Neuronal stem cell (in vitro differentiated cells): ENCODE data around the gene RND1.
A peak's percentile ranks its signal among the peaks of the same experiment; 100 is the strongest.

Experiments
- DNase-seq: peaks from one replicate; pipeline ENCODE4 v3.0.0-alpha.2; 2013; ENCODE audit warnings: low spot score
- H2AFZ ChIP-seq: one replicate; pipeline ENCODE4 v1.6.1; 2013; ENCODE audit warnings: mild to moderate bottlenecking, low read length, inconsistent platforms
- H2AK5ac ChIP-seq: 2 replicates; pipeline ENCODE4 v1.6.1; 2013; ENCODE audit warnings: low read depth, mild to moderate bottlenecking, inconsistent platforms, low read length, moderate library complexity, mixed read lengths
- H2BK120ac ChIP-seq: 2 replicates; pipeline ENCODE4 v1.6.1; 2013; ENCODE audit warnings: low read depth, mild to moderate bottlenecking, inconsistent platforms, low read length, moderate library complexity, mixed read lengths
- H2BK12ac ChIP-seq: one replicate; pipeline ENCODE4 v1.6.1; 2013; ENCODE audit warnings: low read length, inconsistent platforms
- H2BK15ac ChIP-seq: 2 replicates; pipeline ENCODE4 v1.6.1; 2013; ENCODE audit warnings: mild to moderate bottlenecking, low read length, inconsistent platforms, mixed read lengths
- H2BK5ac ChIP-seq: one replicate; pipeline ENCODE4 v1.6.1; 2013; ENCODE audit warnings: inconsistent platforms, mild to moderate bottlenecking, low read length, moderate library complexity
- H3K14ac ChIP-seq: one replicate; pipeline ENCODE4 v1.6.1; 2013; ENCODE audit warnings: low read length, inconsistent platforms
- H3K18ac ChIP-seq: 2 replicates; pipeline ENCODE4 v1.6.1; 2013; ENCODE audit warnings: low read length, inconsistent platforms
- H3K23ac ChIP-seq: 2 replicates; pipeline ENCODE4 v1.6.1; 2013; ENCODE audit warnings: low read depth, mild to moderate bottlenecking, mixed read lengths, low read length, inconsistent platforms; ENCODE audit not compliant: poor library complexity
- H3K27ac ChIP-seq: replicated peaks from 3 replicates; pipeline ENCODE4 v1.5.1; 2013; ENCODE audit warnings: low read length, inconsistent platforms
- H3K27me3 ChIP-seq, 3 experiments: 2 replicates each; pipeline ENCODE4 v1.6.1; 2013; ENCODE audit warnings: low read length in 3 of 3, mild to moderate bottlenecking in 2 of 3, inconsistent platforms in 1 of 3, low read depth in 1 of 3, mixed read lengths in 1 of 3, moderate library complexity in 1 of 3; ENCODE audit not compliant: control insufficient read depth in 3 of 3, insufficient read depth in 3 of 3
- H3K36me3 ChIP-seq, 2 donors: replicated peaks in 1 of 2; 2 replicates each; pipeline ENCODE4 v1.6.1; 2013; ENCODE audit warnings: low read length in 2 of 2; ENCODE audit not compliant: control insufficient read depth in 2 of 2, insufficient read depth in 2 of 2
- H3K4ac ChIP-seq: 2 replicates; pipeline ENCODE4 v1.6.1; 2013; ENCODE audit warnings: inconsistent platforms, mild to moderate bottlenecking, low read length, moderate library complexity
- H3K4me1 ChIP-seq, 2 donors: 1 replicate in 1 of 2; 2 replicates in 1 of 2; pipeline ENCODE4 v1.6.1; 2013; ENCODE audit warnings: low read length in 2 of 2, low read depth in 1 of 2; ENCODE audit not compliant: control insufficient read depth in 2 of 2, insufficient read depth in 1 of 2
- H3K4me2 ChIP-seq: one replicate; pipeline ENCODE4 v1.6.1; 2013; ENCODE audit warnings: mild to moderate bottlenecking, low read length, inconsistent platforms; ENCODE audit not compliant: insufficient read depth, poor library complexity, severe bottlenecking
- H3K4me3 ChIP-seq, 2 donors: 2 replicates each; pipeline ENCODE4 v1.5.1; 2013; ENCODE audit warnings: low read length in 2 of 2, mild to moderate bottlenecking in 2 of 2, inconsistent platforms in 1 of 2, moderate library complexity in 1 of 2
- H3K79me1 ChIP-seq: one replicate; pipeline ENCODE4 v1.6.1; 2013; ENCODE audit warnings: low read depth, mild to moderate bottlenecking, inconsistent platforms, low read length, moderate library complexity
- H3K9ac ChIP-seq: one replicate; pipeline ENCODE4 v1.6.1; 2013; ENCODE audit warnings: mild to moderate bottlenecking, low read depth, low read length, inconsistent platforms; ENCODE audit not compliant: poor library complexity
- H3K9me3 ChIP-seq, 2 donors: replicated peaks in 1 of 2; 2 replicates each; pipeline versions ENCODE3 to v1.6.1; 2013; ENCODE audit warnings: low read length in 2 of 2, mild to moderate bottlenecking in 2 of 2, inconsistent platforms in 1 of 2, low read depth in 1 of 2, mixed read lengths in 1 of 2, moderate library complexity in 1 of 2; ENCODE audit not compliant: control insufficient read depth in 2 of 2, insufficient read depth in 1 of 2
- H4K8ac ChIP-seq: one replicate; pipeline ENCODE4 v1.6.1; 2013; ENCODE audit warnings: low read depth, mild to moderate bottlenecking, inconsistent platforms, low read length, moderate library complexity
- H4K91ac ChIP-seq: one replicate; pipeline ENCODE4 v1.6.1; 2013; ENCODE audit warnings: low read length, low read depth, mild to moderate bottlenecking, inconsistent platforms; ENCODE audit not compliant: poor library complexity
- WGBS, 2 donors: extraction: QIAGEN DNeasy Blood & Tissue Kit; methylation state at CpG; one replicate each; pipeline ENCODE4 v1.1.7; 2013; ENCODE audit warnings: missing lambda C conversion rate in 2 of 2, mixed read lengths in 1 of 2; ENCODE audit not compliant: insufficient read length in 2 of 2, insufficient replicate concordance in 1 of 2; ENCODE audit errors: extremely low coverage in 2 of 2; 5-methylcytosine and 5-hydroxymethylcytosine counted together

The RND1 gene

DNA sequence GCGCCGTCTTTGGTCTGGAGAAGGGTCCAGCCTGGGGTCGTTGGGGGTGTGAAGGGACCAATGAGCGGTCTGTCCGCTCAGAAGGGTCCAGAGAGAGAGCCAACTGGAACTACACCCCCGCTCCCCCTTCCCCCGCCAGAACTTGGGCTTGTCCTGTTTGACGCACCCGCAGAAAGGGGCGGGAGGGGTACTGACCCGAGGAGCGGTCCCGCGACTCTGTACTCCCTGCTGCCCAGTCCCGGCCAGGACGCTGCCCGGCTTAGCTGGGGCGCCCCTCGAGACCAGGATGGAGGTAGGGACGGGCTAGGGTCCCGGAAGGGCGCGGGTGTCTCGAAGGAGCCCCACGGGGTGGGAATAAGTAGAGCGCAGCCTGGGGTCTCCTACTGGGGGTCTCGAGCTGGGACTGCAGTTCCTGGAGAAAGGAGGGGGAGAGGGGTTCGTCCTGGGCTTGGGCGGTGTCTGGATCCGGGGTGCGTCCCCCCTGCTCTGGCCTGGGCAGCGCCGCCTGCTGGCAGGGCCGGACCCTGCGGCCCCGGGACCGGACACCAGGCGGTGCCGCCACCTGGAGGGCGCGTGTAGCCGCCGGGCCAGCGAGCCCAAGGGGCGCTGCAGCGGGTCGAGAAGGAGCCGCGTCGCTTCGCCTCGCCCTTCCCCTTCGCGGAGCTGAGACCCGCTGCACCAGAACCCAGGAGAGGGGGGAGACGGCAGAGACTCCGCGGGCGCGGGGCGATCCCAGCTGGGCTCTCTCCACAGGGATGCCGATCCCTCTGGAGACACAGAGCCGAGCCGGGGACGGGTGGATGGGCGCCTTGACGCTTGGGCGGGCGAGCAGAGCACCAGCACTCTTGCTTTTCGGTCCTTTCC is 51.2 kb downstream of the RND1 start:
- Histone ChIP-seq H3K36me3 (no peaks in the 10 kb centered on the region), H2BK120ac (peak overlapping the region; percentile 22), H3K23ac (peak overlapping the region; percentile 74), H2BK15ac (peak overlapping the region; percentile 82), H2BK12ac (no peak overlapping the region), H2AK5ac (peak overlapping the region; percentile 47), H4K8ac (no peak overlapping the region), H3K4ac (peak overlapping the region; percentile 47), H2AFZ (peak overlapping the region; percentile 97), H2BK5ac (peak overlapping the region; percentile 95), H3K4me3 (peak overlapping the region; percentile 61 to 84), H3K18ac (peak overlapping the region; percentile 98), H4K91ac (no peak overlapping the region), H3K9ac (peak overlapping the region; percentile 93), H3K14ac (peak overlapping the region; percentile 76), H3K4me1 (peaks cover 34 to 37% of the 10 kb centered on the region in 2 donors), H3K4me2 (peak overlapping the region; percentile 98), H3K27ac (peak overlapping the region; percentile 64), H3K9me3 (no peaks in the 10 kb centered on the region), H3K27me3 (peaks cover 0 to 12% (median 0%) of the 10 kb centered on the region in 3 experiments), H3K79me1 (peaks cover 2% of the 10 kb centered on the region)
- no CpG with 5 or more reads among the region's 70 CpGs for WGBS, 2 donors
- DNase-seq, result peak; percentile 79

DNA sequence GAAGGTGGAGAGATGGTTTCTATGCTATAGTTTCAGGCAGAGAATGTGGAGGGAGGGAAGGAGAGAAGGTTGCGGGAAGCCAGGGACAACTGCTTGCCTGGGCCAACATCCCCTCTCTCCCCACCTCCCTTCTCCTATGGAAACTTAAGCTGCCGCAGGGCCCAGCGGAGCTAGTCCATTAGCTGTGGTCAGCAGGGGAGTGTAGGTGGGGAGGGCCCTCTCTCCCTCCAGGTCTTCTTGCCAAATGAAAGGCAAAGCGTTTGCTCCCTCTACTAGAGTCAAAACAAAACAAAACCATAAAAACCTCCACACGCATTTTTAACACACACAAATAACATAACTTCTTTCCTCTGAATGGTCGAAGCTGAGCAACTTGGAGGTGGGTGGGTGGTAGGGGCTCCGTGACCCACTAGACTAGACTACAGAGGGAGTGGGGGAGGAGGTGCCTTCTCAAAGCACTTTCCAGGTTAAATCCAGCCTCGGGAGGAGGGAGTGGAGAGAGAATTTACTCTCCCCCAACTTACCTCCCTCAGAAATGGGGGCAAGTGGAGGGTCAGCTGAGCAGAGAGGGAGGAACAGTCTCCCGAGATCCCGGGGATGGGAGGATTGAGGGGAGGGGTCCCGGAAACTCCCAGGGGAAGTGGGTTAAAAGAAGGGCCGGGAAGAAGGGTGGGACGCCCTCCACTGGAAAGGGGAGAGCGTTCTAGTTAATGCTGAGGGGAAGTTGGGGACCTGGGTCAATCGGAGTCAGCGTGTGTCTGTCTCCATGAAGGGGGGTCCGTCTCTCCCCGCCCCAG is 52.0 kb downstream of the RND1 start:
- H3K27ac ChIP-seq, result no peak overlapping the region
- no peak for DNase-seq

DNA sequence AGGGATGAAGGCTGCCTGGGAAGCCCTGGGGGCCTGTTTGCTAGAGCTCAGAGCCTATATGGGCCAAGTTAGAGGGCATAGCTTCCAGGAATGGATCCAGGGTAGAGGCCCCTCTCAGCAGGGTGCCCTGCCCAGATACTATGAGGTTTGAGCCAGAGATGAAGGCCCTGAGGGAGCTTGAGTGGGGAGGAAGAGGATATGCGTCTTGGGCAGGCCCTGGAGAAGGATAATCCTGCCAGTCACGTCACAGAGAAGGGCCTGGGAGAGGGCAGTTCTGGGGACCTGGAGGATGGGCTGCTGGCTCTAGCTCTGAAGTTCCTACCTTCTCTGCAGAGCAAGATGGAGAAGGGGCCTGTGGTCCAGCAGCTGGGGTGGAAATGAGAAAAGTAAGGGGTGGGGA is 53.3 kb downstream of the RND1 start:
- H3K18ac ChIP-seq, result no peak overlapping the region
- no peak overlapping the region for H3K9ac ChIP-seq
- H3K36me3 ChIP-seq, result no peaks in the 10 kb centered on the region
- H3K4me1 ChIP-seq, result peaks cover 24 to 29% of the 10 kb centered on the region in 2 donors
- H3K14ac ChIP-seq, result no peak overlapping the region
- H2AFZ ChIP-seq, result no peak overlapping the region
- H2AK5ac ChIP-seq, result peak overlapping the region; percentile 77
- no peak overlapping the region for H4K91ac ChIP-seq
- no peak for DNase-seq
- no peak overlapping the region for H2BK12ac ChIP-seq
- peaks cover 0 to 9% (median 0%) of the 10 kb centered on the region in 3 experiments for H3K27me3 ChIP-seq
- no CpG with 5 or more reads among the region's 2 CpGs for WGBS, 2 donors
- no peak overlapping the region for H3K27ac ChIP-seq
- H4K8ac ChIP-seq, result no peak overlapping the region
- no peak overlapping the region for H2BK5ac ChIP-seq
- H3K4me2 ChIP-seq, result no peak overlapping the region
- H3K4me3 ChIP-seq, result no peak overlapping the region
- no peak overlapping the region for H2BK120ac ChIP-seq
- H3K23ac ChIP-seq, result no peak overlapping the region
- no peak overlapping the region for H3K4ac ChIP-seq
- H2BK15ac ChIP-seq, result no peak overlapping the region
- no peaks in the 10 kb centered on the region for H3K9me3 ChIP-seq
- no peaks in the 10 kb centered on the region for H3K79me1 ChIP-seq

More for the DNA sequence above, 52.0 kb downstream of the RND1 start:
- Histone ChIP-seq H3K4ac (no peak overlapping the region), H2BK120ac (peak overlapping the region; percentile 22), H2AFZ (peak overlapping the region; percentile 97), H4K91ac (no peak overlapping the region), H3K4me2 (peak overlapping the region; percentile 98), H3K4me1 (peaks cover 29 to 34% of the 10 kb centered on the region in 2 donors), H2BK15ac (peak overlapping the region; percentile 54), H2BK12ac (no peak overlapping the region), H4K8ac (no peak overlapping the region), H3K4me3 (peak overlapping the region in 1 of 2 donors; percentile 84), H3K9me3 (no peaks in the 10 kb centered on the region), H2BK5ac (peak overlapping the region; percentile 1), H3K14ac (no peak overlapping the region), H3K18ac (peak overlapping the region; percentile 96), H3K79me1 (peaks cover 2% of the 10 kb centered on the region), H3K9ac (peak overlapping the region; percentile 86), H2AK5ac (no peak overlapping the region), H3K27me3 (peaks cover 0 to 12% (median 0%) of the 10 kb centered on the region in 3 experiments), H3K23ac (no peak overlapping the region), H3K36me3 (no peaks in the 10 kb centered on the region)
- 100% methylated on average over 1 of the region's 18 CpGs; no CpG with 5 or more reads in 1 of the 2 donors for WGBS, 2 donors
